ENCODE measurements around the gene CDCA7. TPM values are rescaled to one million over a fixed set of nuclear protein-coding genes. Genes with fewer than 3 reads are reported as not detected.

The CDCA7 gene
- total RNA-seq (2022; extraction: Qiagen RNA extraction; ENCODE audit: low read depth): 33.6 to 48.9 TPM (median 46.7 TPM) in 5 replicates

DNA sequence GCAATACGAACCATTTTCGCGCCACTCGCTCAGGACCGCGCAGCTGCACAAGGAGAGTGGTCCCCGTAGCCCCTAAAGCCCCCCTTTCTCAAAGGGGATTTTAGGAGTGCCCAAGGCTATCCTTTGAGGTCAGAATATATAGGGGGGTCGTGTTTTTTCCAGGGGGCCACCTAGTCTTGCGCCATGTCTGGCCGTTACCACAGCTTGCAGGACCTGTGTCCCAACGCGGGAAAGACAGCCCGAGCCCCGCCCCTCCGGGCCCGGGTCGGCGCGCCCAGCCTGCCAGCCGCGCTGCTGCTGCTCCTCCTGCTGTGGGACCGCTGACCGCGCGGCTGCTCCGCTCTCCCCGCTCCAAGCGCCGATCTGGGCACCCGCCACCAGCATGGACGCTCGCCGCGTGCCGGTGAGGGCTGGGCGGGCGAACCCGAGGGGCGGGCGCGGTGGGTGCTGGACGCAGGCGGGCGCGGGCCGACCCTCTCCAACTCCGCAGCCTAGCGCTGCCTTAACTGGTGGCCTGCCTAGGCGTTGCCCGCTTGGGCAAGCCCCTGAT lies at the start of gene CDCA7:
CDCA7 (plus strand) TSS at position 291 of the 550 bp plus-strand sequence; CDS start at position 383, 92 bp downstream.

